Urothelium cell line (cell line): Measurements from ENCODE around the gene HMGN1.

Experiments used
- DNase-seq: peaks from one replicate; pipeline ENCODE4 v3.0.0; 2011; ENCODE audit warnings: low spot score, mixed read lengths
- FAIRE-seq: peaks from 2 replicates; lab custom pipeline; 2011; peaks lifted over from hg19 to GRCh38; lab: Jason Lieb, UNC

The HMGN1 gene

DNA sequence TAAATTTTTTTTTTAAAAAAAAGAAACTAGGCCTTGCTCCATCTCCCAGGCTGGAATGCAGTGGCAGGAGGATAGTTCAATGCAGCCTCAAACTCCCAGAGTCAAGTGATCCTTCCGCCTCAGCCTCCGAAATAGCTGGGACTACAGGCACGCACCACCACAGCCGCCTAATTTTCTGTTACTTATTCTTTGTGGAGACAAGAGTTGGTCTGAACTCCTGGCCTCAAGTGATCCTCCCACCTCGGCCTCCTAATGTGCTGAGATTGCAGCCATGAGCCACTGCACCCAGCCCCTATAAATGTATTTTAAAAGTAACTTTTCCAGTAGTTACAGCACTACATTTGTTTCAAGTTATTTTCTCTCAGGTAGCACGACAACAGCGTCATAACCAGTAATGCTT lies 37.7 kb downstream of the HMGN1 start:
- FAIRE-seq, result no peak

DNA sequence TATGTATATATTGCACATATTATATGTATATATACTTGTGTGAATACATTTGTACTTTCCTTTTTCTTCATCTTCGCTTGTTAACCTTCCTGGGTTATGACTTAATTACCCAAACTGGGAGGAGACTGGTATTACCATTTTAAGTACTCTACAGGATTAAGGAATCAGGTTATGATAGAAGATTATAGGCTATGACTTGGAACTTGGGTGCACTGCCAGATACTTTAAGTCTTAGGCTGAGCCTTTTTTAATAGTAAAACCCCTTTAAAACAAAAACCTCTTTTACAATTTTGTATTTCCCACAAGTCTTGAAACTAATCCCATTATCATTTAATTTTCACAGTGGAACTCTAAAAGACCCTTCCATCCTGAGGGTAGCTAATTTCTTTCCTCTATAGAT lies 41.4 kb downstream of the HMGN1 start:
- DNase-seq (no peak), FAIRE-seq (no peak)

More for the DNA sequence above, 37.7 kb downstream of the HMGN1 start:
- DNase-seq, result no peak

- no peak for DNase-seq
- no peak for FAIRE-seq
These were observed 48.3 kb downstream of the HMGN1 start for GRCh38 chr21:39300587-39300986.

- DNase-seq (no peak), FAIRE-seq (no peak)
These were observed 52.0 kb downstream of the HMGN1 start for GRCh38 chr21:39296891-39297290.
